ENCODE data around the gene GUCY2D.

GRCh38 chr17:7992924-7993323 lies 9.5 kb upstream of the GUCY2D start:
- TF ChIP-seq CTCF (IDR thresholded peaks at IDR 0.05; ENCODE audit: low read length) (no peak), EZH2 (IDR thresholded peaks at IDR 0.05; ENCODE audit: borderline replicate concordance, low read length) (no peak)
